ENCODE measurements around the gene HSD17B14.
"Not testable (repeated sequence)": the region's sequence is repeated elsewhere in the genome, so short reads cannot be mapped to it uniquely, and the experiment has no call there.

Gene HSD17B14

GRCh38 chr19:48836089-48837017 is at the start of gene HSD17B14:
Gene HSD17B14, minus strand, starts transcription at chr19:48836491. Its CDS starts 80 bp downstream, at chr19:48836411.
- peaks cover 36% of the 10 kb centered on the region for H3K4me1 Mint-ChIP-seq
- no peak for TF ChIP-seq CTCF (IDR thresholded peaks at IDR 0.05)
- no peaks in the 10 kb centered on the region for H3K9me3 Mint-ChIP-seq
- peaks cover 3% of the 10 kb centered on the region for H3K27me3 Mint-ChIP-seq (ENCODE audit: low read depth, poor library complexity)
- peak within 1 kb of the TSS; percentile 97 for H3K27ac Mint-ChIP-seq
- peaks cover 20% of the 10 kb centered on the region for H3K36me3 Mint-ChIP-seq (ENCODE audit: low read depth)
- peak within 1 kb of the TSS; percentile 86 for H3K4me3 Mint-ChIP-seq
- peak; percentile 71 for DNase-seq

GRCh38 chr19:48883726-48884125 is 47.4 kb upstream of the HSD17B14 start:
- no peak overlapping the region for H3K4me3 Mint-ChIP-seq
- H3K27ac Mint-ChIP-seq = no peak overlapping the region
- DNase-seq = no peak
- no peaks in the 10 kb centered on the region for H3K4me1 Mint-ChIP-seq
- H3K27me3 Mint-ChIP-seq (ENCODE audit: low read depth, poor library complexity) = peaks cover 17% of the 10 kb centered on the region
- H3K36me3 Mint-ChIP-seq (ENCODE audit: low read depth) = peaks cover under 1% of the 10 kb centered on the region
- TF ChIP-seq CTCF (IDR thresholded peaks at IDR 0.05) = no peak
- H3K9me3 Mint-ChIP-seq = peaks cover 22% of the 10 kb centered on the region

GRCh38 chr19:48881741-48882657 is 45.7 kb upstream of the HSD17B14 start:
- no peak for TF ChIP-seq CTCF (IDR thresholded peaks at IDR 0.05)
- peaks cover 17% of the 10 kb centered on the region for H3K36me3 Mint-ChIP-seq (ENCODE audit: low read depth)
- no peak for DNase-seq
- peaks cover 22% of the 10 kb centered on the region for H3K9me3 Mint-ChIP-seq
- peak overlapping the region; percentile 60 for H3K27ac Mint-ChIP-seq
- H3K27me3 Mint-ChIP-seq (ENCODE audit: low read depth, poor library complexity) = peaks cover 13% of the 10 kb centered on the region
- no peak overlapping the region for H3K4me3 Mint-ChIP-seq
- H3K4me1 Mint-ChIP-seq = peaks cover 4% of the 10 kb centered on the region

- H3K36me3 Mint-ChIP-seq (ENCODE audit: low read depth) = peaks cover 28% of the 10 kb centered on the region
- not testable (repeated sequence) for DNase-seq, H3K27ac Mint-ChIP-seq, H3K4me3 Mint-ChIP-seq
- peaks cover 13% of the 10 kb centered on the region for H3K27me3 Mint-ChIP-seq (ENCODE audit: low read depth, poor library complexity)
- peaks cover 24% of the 10 kb centered on the region for H3K4me1 Mint-ChIP-seq
- peaks cover 22% of the 10 kb centered on the region for H3K9me3 Mint-ChIP-seq
Measured at GRCh38 chr19:48879696-48880095, 43.4 kb upstream of the HSD17B14 start.

- Mint-ChIP-seq H3K4me1 (peaks cover 30% of the 10 kb centered on the region), H3K36me3 (ENCODE audit: low read depth) (peaks cover 34% of the 10 kb centered on the region), H3K4me3 (no peak overlapping the region), H3K27me3 (ENCODE audit: low read depth, poor library complexity) (peaks cover 13% of the 10 kb centered on the region), H3K9me3 (peaks cover 22% of the 10 kb centered on the region), H3K27ac (no peak overlapping the region)
- TF ChIP-seq CTCF (IDR thresholded peaks at IDR 0.05) = no peak
- DNase-seq = no peak
Measured at GRCh38 chr19:48879025-48879637, 42.8 kb upstream of the HSD17B14 start.

Data from nephron progenitor cell (in vitro differentiated cells).